Mesendoderm (in vitro differentiated cells): Measurements from ENCODE around the gene CSF1R. TPM values are rescaled to one million over a fixed set of nuclear protein-coding genes. Genes with fewer than 3 reads are reported as not detected.

Source experiments
- DNase-seq: peaks from one replicate; pipeline ENCODE4 v3.0.0; 2013
- H2AK5ac ChIP-seq: 2 replicates; pipeline ENCODE4 v1.6.1; 2013; ENCODE audit warnings: low read length, inconsistent platforms
- H2BK120ac ChIP-seq: 2 replicates; pipeline ENCODE4 v1.6.1; 2013; ENCODE audit warnings: low read depth, mild to moderate bottlenecking, low read length, moderate library complexity, mixed read lengths
- H2BK15ac ChIP-seq: replicated peaks from 2 replicates; pipeline ENCODE4 v1.6.1; 2013; ENCODE audit warnings: low read depth, mild to moderate bottlenecking, moderate library complexity
- H2BK5ac ChIP-seq: 2 replicates; pipeline ENCODE4 v1.6.1; 2013; ENCODE audit warnings: low read length, inconsistent platforms
- H3K18ac ChIP-seq: 2 replicates; pipeline ENCODE4 v1.6.1; 2013; ENCODE audit warnings: mild to moderate bottlenecking, low read length, mixed read lengths
- H3K23ac ChIP-seq: one replicate; pipeline ENCODE4 v1.6.1; 2013; ENCODE audit warnings: low read length
- H3K27ac ChIP-seq: 2 replicates; pipeline ENCODE4 v1.5.1; 2013; ENCODE audit warnings: low read depth, mild to moderate bottlenecking, inconsistent platforms, low read length, moderate library complexity
- H3K27me3 ChIP-seq: 2 replicates; pipeline ENCODE4 v1.6.1; 2013; ENCODE audit warnings: low read length, control low read depth, mild to moderate bottlenecking, inconsistent platforms; ENCODE audit not compliant: insufficient read depth, poor library complexity
- H3K36me3 ChIP-seq: 2 replicates; pipeline ENCODE4 v1.6.1; 2013; ENCODE audit warnings: low read length, inconsistent platforms; ENCODE audit not compliant: control insufficient read depth, insufficient read depth
- H3K4ac ChIP-seq: one replicate; pipeline ENCODE4 v1.6.1; 2013; ENCODE audit warnings: low read depth, mild to moderate bottlenecking, low read length, moderate library complexity
- H3K4me1 ChIP-seq: 2 replicates; pipeline ENCODE4 v1.6.1; 2013; ENCODE audit warnings: low read depth, low read length, inconsistent platforms; ENCODE audit not compliant: control insufficient read depth
- H3K4me2 ChIP-seq: 2 replicates; pipeline ENCODE4 v1.6.1; 2013; ENCODE audit warnings: low read length
- H3K4me3 ChIP-seq: 2 replicates; pipeline ENCODE4 v1.5.1; 2013; ENCODE audit warnings: mild to moderate bottlenecking, low read length
- H3K56ac ChIP-seq: one replicate; pipeline ENCODE4 v1.6.1; 2013; ENCODE audit warnings: low read length
- H3K79me1 ChIP-seq: 2 replicates; pipeline ENCODE4 v1.6.1; 2013; ENCODE audit warnings: low read length, inconsistent platforms
- H3K79me2 ChIP-seq: 2 replicates; pipeline ENCODE4 v1.6.1; 2013; ENCODE audit warnings: mild to moderate bottlenecking, low read length; ENCODE audit not compliant: control insufficient read depth, insufficient read depth
- H3K9ac ChIP-seq: 2 replicates; pipeline ENCODE4 v1.6.1; 2013; ENCODE audit warnings: low read length, inconsistent platforms
- H4K5ac ChIP-seq: one replicate; pipeline ENCODE4 v1.6.1; 2013; ENCODE audit warnings: low read length
- H4K8ac ChIP-seq: one replicate; pipeline ENCODE4 v1.6.1; 2013; ENCODE audit warnings: low read depth, mild to moderate bottlenecking, control low read depth, low read length, moderate library complexity
- WGBS: extraction: QIAGEN DNeasy Blood & Tissue Kit; methylation state at CpG from one replicate; pipeline ENCODE4 v1.1.7; 2013; ENCODE audit warnings: low lambda C conversion rate, missing lambda C conversion rate; ENCODE audit not compliant: insufficient coverage; ENCODE audit errors: extremely low coverage; 5-methylcytosine and 5-hydroxymethylcytosine counted together
- polyA plus RNA-seq, 2 experiments: library from polyadenylated mRNA; stranded (reverse); fragments of 200-250 nt; gene quantifications; one replicate each; pipeline ENCODE4 v1.2.3, GENCODE V29; 2013

CSF1R gene
- polyA plus RNA-seq (2013, experiment 1 of 2): 0.04 TPM
- 0.11 TPM for polyA plus RNA-seq (2013, experiment 2 of 2)

- no peak within 1 kb of the TSS for H3K23ac ChIP-seq
- no peak within 1 kb of the TSS for H2BK120ac ChIP-seq
- H3K9ac ChIP-seq: no peak within 1 kb of the TSS
- no peaks in the 10 kb centered on the region for H3K27me3 ChIP-seq
- no peak within 1 kb of the TSS for H2AK5ac ChIP-seq
- no peak within 1 kb of the TSS for H3K4me2 ChIP-seq
- H3K18ac ChIP-seq: no peak within 1 kb of the TSS
- H2BK5ac ChIP-seq: no peak within 1 kb of the TSS
- no peak within 1 kb of the TSS for H3K27ac ChIP-seq
- no CpG with 5 or more reads among the region's 9 CpGs for WGBS
- no peaks in the 10 kb centered on the region for H3K79me1 ChIP-seq
- no peak within 1 kb of the TSS for H3K4ac ChIP-seq
- no peak within 1 kb of the TSS for H4K8ac ChIP-seq
- H3K36me3 ChIP-seq: no peaks in the 10 kb centered on the region
- H3K4me3 ChIP-seq: no peak within 1 kb of the TSS
- H3K4me1 ChIP-seq: no peaks in the 10 kb centered on the region
- no peak within 1 kb of the TSS for H4K5ac ChIP-seq
- no peak within 1 kb of the TSS for H2BK15ac ChIP-seq
- DNase-seq: no peak
- no peak within 1 kb of the TSS for H3K56ac ChIP-seq
- no peaks in the 10 kb centered on the region for H3K79me2 ChIP-seq
These were observed at the start of gene CSF1R for GRCh38 chr5:150085950-150086715. TSS of gene CSF1R (minus strand) at chr5:150086554. CDS start at chr5:150086427, 127 bp downstream.

- Histone ChIP-seq H4K8ac (no peak overlapping the region), H3K4me1 (peaks cover 33% of the 10 kb centered on the region), H3K4ac (no peak overlapping the region), H3K79me1 (no peaks in the 10 kb centered on the region), H2BK5ac (no peak overlapping the region), H3K4me2 (no peak overlapping the region), H2BK15ac (no peak overlapping the region), H2BK120ac (no peak overlapping the region), H3K27ac (no peak overlapping the region), H3K9ac (no peak overlapping the region), H3K23ac (no peak overlapping the region), H4K5ac (no peak overlapping the region), H3K36me3 (no peaks in the 10 kb centered on the region), H3K27me3 (no peaks in the 10 kb centered on the region), H3K79me2 (no peaks in the 10 kb centered on the region), H2AK5ac (no peak overlapping the region), H3K4me3 (no peak overlapping the region), H3K56ac (peak overlapping the region; percentile 74), H3K18ac (peak overlapping the region; percentile 24)
- WGBS: no CpG with 5 or more reads among the region's 21 CpGs
- DNase-seq: no peak
These were observed 49.4 kb upstream of the CSF1R start for GRCh38 chr5:150135557-150136304.

GRCh38 chr5:150134198-150134588, 47.8 kb upstream of the CSF1R start:
- Histone ChIP-seq H3K23ac (no peak overlapping the region), H3K79me1 (no peaks in the 10 kb centered on the region), H3K27ac (no peak overlapping the region), H2BK120ac (no peak overlapping the region), H4K8ac (no peak overlapping the region), H3K4me3 (no peak overlapping the region), H3K18ac (no peak overlapping the region), H3K4me1 (peaks cover 38% of the 10 kb centered on the region), H3K4ac (no peak overlapping the region), H3K79me2 (no peaks in the 10 kb centered on the region), H3K9ac (no peak overlapping the region), H3K36me3 (peaks cover 1% of the 10 kb centered on the region), H2BK15ac (no peak overlapping the region), H2BK5ac (no peak overlapping the region), H2AK5ac (no peak overlapping the region), H3K4me2 (no peak overlapping the region), H4K5ac (no peak overlapping the region), H3K56ac (no peak overlapping the region), H3K27me3 (no peaks in the 10 kb centered on the region)
- no peak for DNase-seq
- no CpG with 5 or more reads among the region's 7 CpGs for WGBS

GRCh38 chr5:150133581-150134197, 47.3 kb upstream of the CSF1R start:
- Histone ChIP-seq H2AK5ac (no peak overlapping the region), H3K4me2 (no peak overlapping the region), H3K4ac (no peak overlapping the region), H3K56ac (no peak overlapping the region), H3K27ac (no peak overlapping the region), H3K79me2 (no peaks in the 10 kb centered on the region), H2BK5ac (no peak overlapping the region), H3K79me1 (no peaks in the 10 kb centered on the region), H3K9ac (no peak overlapping the region), H3K4me3 (no peak overlapping the region), H3K27me3 (no peaks in the 10 kb centered on the region), H3K4me1 (peaks cover 36% of the 10 kb centered on the region), H2BK15ac (no peak overlapping the region), H4K8ac (no peak overlapping the region), H3K36me3 (peaks cover 4% of the 10 kb centered on the region), H4K5ac (no peak overlapping the region), H3K18ac (no peak overlapping the region), H2BK120ac (no peak overlapping the region), H3K23ac (no peak overlapping the region)
- no CpG with 5 or more reads among the region's 16 CpGs for WGBS
- DNase-seq: no peak

- Histone ChIP-seq H4K5ac (no peak overlapping the region), H3K56ac (no peak overlapping the region), H3K36me3 (peaks cover 4% of the 10 kb centered on the region), H3K79me2 (no peaks in the 10 kb centered on the region), H3K23ac (no peak overlapping the region), H4K8ac (no peak overlapping the region), H3K79me1 (no peaks in the 10 kb centered on the region), H3K4me1 (peaks cover 28% of the 10 kb centered on the region), H2AK5ac (no peak overlapping the region), H3K27me3 (no peaks in the 10 kb centered on the region), H2BK15ac (no peak overlapping the region), H3K18ac (no peak overlapping the region), H3K4me3 (no peak overlapping the region), H2BK120ac (no peak overlapping the region), H3K27ac (no peak overlapping the region), H3K9ac (no peak overlapping the region), H3K4ac (no peak overlapping the region), H2BK5ac (no peak overlapping the region), H3K4me2 (no peak overlapping the region)
- no peak for DNase-seq
- WGBS: no CpG with 5 or more reads among the region's 22 CpGs
These were observed 46.4 kb upstream of the CSF1R start for GRCh38 chr5:150132740-150133139.
